Measurements from ENCODE around the gene AKIP1. TPM values are rescaled to one million over a fixed set of nuclear protein-coding genes. Genes with fewer than 3 reads are reported as not detected.

The AKIP1 gene
- total and polyA plus RNA-seq, 10 of the 15 experiments (the other 5 are each of a cell fraction or from before 2014, with no cell fraction given): 5.1 to 38.9 (median 30.5) TPM

DNA sequence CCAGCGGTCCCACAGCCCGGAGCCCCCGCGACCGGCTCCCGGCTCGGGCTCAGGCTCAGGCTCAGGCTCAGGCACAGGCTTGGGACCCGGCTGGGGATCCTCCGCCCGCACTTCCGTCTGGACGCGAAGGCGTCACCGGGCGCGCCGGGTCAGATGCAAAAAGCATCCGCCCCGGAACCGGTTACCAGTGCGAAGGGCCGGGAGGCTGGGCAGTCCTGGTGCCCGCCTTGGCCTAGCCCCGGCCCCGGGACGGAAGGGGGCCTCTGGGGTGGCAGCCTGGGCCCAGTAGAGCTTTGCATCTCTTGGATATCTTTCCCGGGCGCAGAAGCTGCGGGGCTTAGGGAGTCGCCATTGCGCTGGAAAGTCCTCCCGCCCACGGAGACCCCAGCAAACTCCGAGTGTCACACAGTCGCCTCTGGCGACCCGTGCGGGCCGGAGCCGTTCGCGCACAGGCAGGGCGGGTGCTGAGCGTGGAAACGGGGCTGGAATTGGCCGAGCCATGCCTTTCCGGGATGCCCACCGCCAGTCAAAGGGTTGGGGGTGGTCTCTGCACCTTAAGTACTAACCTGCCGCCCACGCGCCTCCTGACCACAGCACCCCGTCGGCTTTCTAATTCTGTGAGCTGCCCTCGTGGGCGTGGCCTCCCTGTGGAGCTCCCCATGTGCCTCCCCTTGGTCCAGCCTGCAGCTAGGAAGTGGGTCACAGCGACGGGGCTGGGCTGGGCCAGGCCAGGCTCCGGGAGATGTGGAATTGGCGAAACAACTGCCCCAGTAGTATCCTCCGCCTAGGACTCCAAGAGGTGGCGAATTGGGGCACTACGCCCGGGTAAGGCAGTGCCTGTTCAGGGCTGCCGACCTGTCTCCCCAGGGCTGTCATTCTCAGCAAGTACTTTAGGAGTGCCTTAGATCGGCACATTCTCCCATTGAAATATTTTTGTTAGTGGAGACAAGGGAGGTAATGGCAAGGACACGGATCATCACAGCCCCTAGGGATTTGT, 53.6 kb downstream of the AKIP1 start, which contains the start of gene TMEM9B:
TMEM9B (minus strand) TSS at position 119 of the 997 bp plus-strand sequence. CDS start 129 bp downstream, outside the sequence.
- H3K9me3 ChIP-seq (replicated peaks; ENCODE audit: control insufficient read depth, insufficient read depth, low read length): no peaks in the 10 kb centered on the region
- H3K4me1 ChIP-seq (ENCODE audit: control insufficient read depth, insufficient read depth, low read length): peaks cover 5% of the 10 kb centered on the region
- BruUV-seq (replicated peaks): TSS peak; percentile 85
- ChIA-PET CTCF (interaction anchor here (0.6 to 2.6 kb wide), 9 partner anchors 9 to 570 kb away, joined by 3 to 26 read pairs (median 4); no protein-coding TSS in a partner anchor), POLR2A (interaction anchor here (0.7 to 1.6 kb wide), 7 partner anchors 52 to 349 kb away, joined by 3 to 10 read pairs (median 4); partner anchors contain the start of genes RPL27A and TRIM66), RAD21 (ENCODE audit: unreplicated experiment) (interaction anchor here (0.5 to 2.6 kb wide), 11 partner anchors 22 to 809 kb away, joined by 3 to 9 read pairs (median 5); partner anchors contain the start of gene STK33), SMC1A (ENCODE audit: uncharacterized antibody, unreplicated experiment) (interaction anchor here (0.9 to 1.5 kb wide), 4 partner anchors 96 to 173 kb away, joined by 3 to 4 read pairs (median 4); no protein-coding TSS in a partner anchor)
- DNase-seq (ENCODE audit: low read depth, low spot score): peak; percentile 62
- under 1% methylated on average over 60 of the region's 67 CpGs for WGBS (ENCODE audit: insufficient coverage, insufficient replicate concordance, low lambda C conversion rate, missing lambda C conversion rate)
- ATAC-seq: peak; percentile 89
- H4K20me1 ChIP-seq (ENCODE audit: control insufficient read depth, insufficient read depth): no peaks in the 10 kb centered on the region
- in situ Hi-C loops (cut with MboI): no loop called here
- no peaks in the 10 kb centered on the region for H3K36me3 ChIP-seq (ENCODE audit: control insufficient read depth in 2 of 2, insufficient read depth in 2 of 2, low read length in 1 of 2)
- peak within 1 kb of the TSS; percentile 94 for H3K9ac ChIP-seq (ENCODE audit: control insufficient read depth, insufficient read depth, low read length)
- peak; percentile 72 for FAIRE-seq
- H3K79me2 ChIP-seq (ENCODE audit: control insufficient read depth, insufficient read depth, low read length): peaks cover 31% of the 10 kb centered on the region
- H3K4me2 ChIP-seq (ENCODE audit: control insufficient read depth, insufficient read depth): peak within 1 kb of the TSS; percentile 91
- intact Hi-C loops (cut with micrococcal nuclease; ENCODE audit: unreplicated experiment): loop anchor here (1.0 to 5.0 kb wide), 4 partner anchors 98 to 397 kb away; a partner anchor contains a TSS
- no peaks in the 10 kb centered on the region for H3K27me3 ChIP-seq (replicated peaks in 1 of 2; ENCODE audit: control insufficient read depth in 2 of 2, insufficient read depth in 2 of 2, low read length in 1 of 2)
- H3K4me3 ChIP-seq: peak within 1 kb of the TSS; percentile 83
- H3K27ac ChIP-seq (ENCODE audit: control insufficient read depth, insufficient read depth): peak within 1 kb of the TSS; percentile 92
- peak within 1 kb of the TSS; percentile 94 for H2AFZ ChIP-seq (ENCODE audit: control insufficient read depth, low read depth, low read length)
- TF ChIP-seq GATAD2B (conservative IDR thresholded peaks at IDR 0.05; ENCODE audit: low read depth) (peak; percentile 91), ATF7 (IDR thresholded peaks at IDR 0.05; ENCODE audit: low read depth) (0 out of 2 replicates have a peak, but pooled peaks have one; percentile 41), DPF2 (IDR thresholded peaks at IDR 0.05) (peak; percentile 70), MEF2B (IDR thresholded peaks at IDR 0.05; ENCODE audit: partially characterized antibody, poor library complexity, severe bottlenecking) (peak; percentile 30), SRF (IDR thresholded peaks at IDR 0.05; ENCODE audit: low read depth in 2 of 2, low read length in 2 of 2) (peak in 1 of 2 experiments; percentile 61; a peak in 1 of 4 replicates), EZH2 (IDR thresholded peaks at IDR 0.05; ENCODE audit: borderline replicate concordance, control insufficient read depth, low read depth, low read length) (no peak), ZNF207 (IDR thresholded peaks at IDR 0.05; ENCODE audit: borderline replicate concordance) (peak; percentile 80), TCF12 (IDR thresholded peaks at IDR 0.05; ENCODE audit: low read depth, low read length) (no peak; the same call in 1 of the 2 replicates), RUNX3 (IDR thresholded peaks at IDR 0.05; ENCODE audit: low read length) (peak; percentile 93), SP1 (IDR thresholded peaks at IDR 0.05; ENCODE audit: low read depth, low read length) (peak; percentile 71), MEF2A (IDR thresholded peaks at IDR 0.05; ENCODE audit: insufficient read depth, low read depth, low read length) (0 out of 2 replicates have a peak, but pooled peaks have one; percentile 12), ZBED1 (IDR thresholded peaks at IDR 0.05; ENCODE audit: borderline replicate concordance) (no peak; the same call in 1 of the 2 replicates), SIN3A (IDR thresholded peaks at IDR 0.05; ENCODE audit: low read depth, low read length) (peak; percentile 83), EED (IDR thresholded peaks at IDR 0.05; ENCODE audit: low read depth) (peak; percentile 10; the same call in 1 of the 2 replicates), POLR2AphosphoS5 (IDR thresholded peaks at IDR 0.05; ENCODE audit: low read length) (peak; percentile 75), ZNF622 (IDR thresholded peaks at IDR 0.05) (no peak), TBL1XR1 (IDR thresholded peaks at IDR 0.05; ENCODE audit: low read depth, low read length) (no peak)
- TF ChIP-seq, protein P1, sequence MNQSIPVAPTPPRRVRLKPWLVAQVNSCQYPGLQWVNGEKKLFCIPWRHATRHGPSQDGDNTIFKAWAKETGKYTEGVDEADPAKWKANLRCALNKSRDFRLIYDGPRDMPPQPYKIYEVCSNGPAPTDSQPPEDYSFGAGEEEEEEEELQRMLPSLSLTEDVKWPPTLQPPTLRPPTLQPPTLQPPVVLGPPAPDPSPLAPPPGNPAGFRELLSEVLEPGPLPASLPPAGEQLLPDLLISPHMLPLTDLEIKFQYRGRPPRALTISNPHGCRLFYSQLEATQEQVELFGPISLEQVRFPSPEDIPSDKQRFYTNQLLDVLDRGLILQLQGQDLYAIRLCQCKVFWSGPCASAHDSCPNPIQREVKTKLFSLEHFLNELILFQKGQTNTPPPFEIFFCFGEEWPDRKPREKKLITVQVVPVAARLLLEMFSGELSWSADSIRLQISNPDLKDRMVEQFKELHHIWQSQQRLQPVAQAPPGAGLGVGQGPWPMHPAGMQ (IDR thresholded peaks at IDR 0.05; ENCODE audit: borderline replicate concordance): no peak
- TF ChIP-seq, protein P2, sequence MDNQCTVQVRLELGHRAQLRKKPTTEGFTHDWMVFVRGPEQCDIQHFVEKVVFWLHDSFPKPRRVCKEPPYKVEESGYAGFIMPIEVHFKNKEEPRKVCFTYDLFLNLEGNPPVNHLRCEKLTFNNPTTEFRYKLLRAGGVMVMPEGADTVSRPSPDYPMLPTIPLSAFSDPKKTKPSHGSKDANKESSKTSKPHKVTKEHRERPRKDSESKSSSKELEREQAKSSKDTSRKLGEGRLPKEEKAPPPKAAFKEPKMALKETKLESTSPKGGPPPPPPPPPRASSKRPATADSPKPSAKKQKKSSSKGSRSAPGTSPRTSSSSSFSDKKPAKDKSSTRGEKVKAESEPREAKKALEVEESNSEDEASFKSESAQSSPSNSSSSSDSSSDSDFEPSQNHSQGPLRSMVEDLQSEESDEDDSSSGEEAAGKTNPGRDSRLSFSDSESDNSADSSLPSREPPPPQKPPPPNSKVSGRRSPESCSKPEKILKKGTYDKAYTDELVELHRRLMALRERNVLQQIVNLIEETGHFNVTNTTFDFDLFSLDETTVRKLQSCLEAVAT (IDR thresholded peaks at IDR 0.05): peak; percentile 53
- TF ChIP-seq, protein P3, sequence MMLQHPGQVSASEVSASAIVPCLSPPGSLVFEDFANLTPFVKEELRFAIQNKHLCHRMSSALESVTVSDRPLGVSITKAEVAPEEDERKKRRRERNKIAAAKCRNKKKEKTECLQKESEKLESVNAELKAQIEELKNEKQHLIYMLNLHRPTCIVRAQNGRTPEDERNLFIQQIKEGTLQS (IDR thresholded peaks at IDR 0.05; ENCODE audit: borderline replicate concordance, extremely low read depth, low read depth, low read length): peak; percentile 53; the same call in 1 of the 2 replicates
